ENCODE data around the gene IL16.
"Not testable (repeated sequence)": the region's sequence is repeated elsewhere in the genome, so short reads cannot be mapped to it uniquely, and the experiment has no call there.

The IL16 gene

DNA sequence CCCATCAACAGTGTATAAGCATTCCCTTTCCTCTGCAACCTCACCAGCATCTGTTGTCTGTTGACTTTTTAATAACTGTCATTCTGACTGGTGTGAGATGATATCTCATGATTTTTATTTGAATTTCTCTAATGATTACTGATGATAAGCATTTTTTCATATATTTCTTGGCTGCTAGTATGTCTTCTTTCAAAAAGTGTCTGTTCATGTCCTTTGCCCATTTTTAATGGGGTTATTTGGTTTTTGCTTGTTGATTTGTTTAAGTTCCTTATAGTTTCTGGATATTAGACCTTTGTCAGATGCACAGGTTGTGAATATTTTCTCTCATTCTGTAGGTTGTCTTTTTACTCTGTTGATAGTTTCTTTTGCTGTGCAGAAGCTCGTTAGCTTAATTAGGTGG, 11.3 kb downstream of the IL16 start:
- DNase-seq (ENCODE audit: low read depth): not testable (repeated sequence)

DNA sequence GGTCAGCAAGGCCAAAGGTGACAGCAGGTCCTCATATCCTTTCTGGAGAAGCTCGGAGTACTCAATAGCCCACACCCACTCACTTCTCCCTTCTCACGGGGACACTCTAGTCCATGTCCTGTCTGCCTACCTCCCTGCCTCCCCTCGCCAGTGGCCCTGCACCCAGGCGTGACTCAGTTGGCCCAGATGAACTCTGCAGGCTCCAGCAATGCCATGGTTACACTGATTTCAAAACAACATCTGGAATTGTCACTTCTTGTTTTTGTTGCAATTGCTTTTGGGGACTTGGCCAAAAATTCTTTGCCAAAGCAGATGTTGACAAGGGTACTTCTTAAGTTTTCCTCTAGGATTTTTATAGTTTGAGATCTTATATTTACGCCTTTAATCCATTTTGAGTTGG, 13.0 kb downstream of the IL16 start:
- no peak for DNase-seq (ENCODE audit: low read depth)

DNA sequence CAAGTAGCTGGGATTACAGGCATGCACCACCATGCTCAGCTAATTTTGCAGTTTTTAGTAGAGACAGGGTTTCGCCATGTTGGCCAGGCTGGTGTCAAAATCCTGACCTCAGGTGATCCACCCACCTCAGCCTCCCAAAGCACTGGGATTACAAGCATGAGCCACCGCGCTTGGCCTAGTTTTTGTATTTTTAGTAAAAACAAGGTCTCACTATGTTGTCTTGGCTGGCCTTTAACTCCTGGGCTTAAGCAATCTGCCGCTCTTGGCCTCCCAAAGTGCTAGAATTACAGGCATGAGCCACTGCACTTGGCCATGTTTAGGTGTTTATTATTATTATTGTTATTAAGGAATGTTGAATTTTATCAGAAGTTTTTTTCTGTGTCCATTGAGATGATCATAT, 14.7 kb downstream of the IL16 start:
- DNase-seq (ENCODE audit: low read depth): no peak

DNA sequence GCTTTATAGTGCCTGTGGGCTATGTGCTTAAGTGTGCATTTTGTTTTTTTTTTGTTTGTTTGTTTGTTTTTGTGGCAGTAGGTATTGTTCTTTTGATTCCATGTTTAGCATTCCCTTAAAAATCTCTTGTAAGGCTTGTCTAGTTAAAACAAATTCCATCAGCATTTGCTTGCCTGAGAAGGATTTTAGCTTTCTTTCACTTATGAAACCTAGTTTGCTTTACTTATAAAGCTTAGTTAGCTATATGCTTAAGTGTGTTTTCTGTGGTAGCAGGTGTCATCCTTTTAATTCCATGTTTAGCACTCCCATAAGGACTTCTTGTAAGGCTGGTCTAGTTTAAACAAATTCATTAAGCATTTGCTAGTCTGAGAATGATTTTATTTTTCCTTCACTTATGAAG, 17.3 kb downstream of the IL16 start:
- DNase-seq (ENCODE audit: low read depth): no peak

DNA sequence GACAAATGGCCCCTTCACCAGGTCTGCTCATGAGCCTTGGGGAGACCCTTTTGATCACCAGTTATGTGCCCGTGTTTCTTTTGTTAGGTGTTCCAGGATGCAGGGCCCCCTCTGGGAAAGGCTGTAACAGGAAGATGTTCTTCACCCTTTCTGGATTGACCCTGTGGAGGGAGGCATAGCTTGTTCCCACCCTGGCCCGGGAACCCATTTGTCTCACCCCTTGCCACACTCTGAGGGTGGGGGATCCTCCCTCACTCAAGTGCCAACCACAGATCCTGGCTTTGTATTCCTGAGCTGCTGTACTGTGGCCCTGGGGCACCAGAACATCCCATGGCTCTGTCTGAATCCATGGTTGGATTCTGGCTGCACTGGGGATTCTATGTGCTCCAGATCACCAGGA, 18.9 kb downstream of the IL16 start:
- no peak for DNase-seq (ENCODE audit: low read depth)

DNA sequence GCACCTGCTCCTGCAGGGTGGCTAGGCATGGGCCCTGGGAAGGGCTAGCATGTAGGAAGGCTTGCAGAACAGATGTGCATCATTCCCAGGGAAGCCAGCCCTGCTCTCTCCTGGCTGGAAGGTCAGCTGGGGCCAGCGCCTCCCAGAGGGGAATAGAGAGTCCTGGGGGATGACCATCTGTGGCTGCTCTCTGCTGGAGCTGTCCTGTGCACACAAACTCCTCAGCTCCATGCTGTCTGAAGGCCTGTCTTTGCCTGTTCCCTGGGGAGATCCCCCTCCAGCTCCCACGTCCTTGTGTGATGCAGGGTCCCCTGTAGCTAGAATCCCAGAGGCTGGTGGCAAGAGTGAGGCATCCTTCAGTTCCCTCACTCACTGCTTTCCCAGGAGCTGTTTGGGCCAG, 19.3 kb downstream of the IL16 start:
- no peak for DNase-seq (ENCODE audit: low read depth)

DNA sequence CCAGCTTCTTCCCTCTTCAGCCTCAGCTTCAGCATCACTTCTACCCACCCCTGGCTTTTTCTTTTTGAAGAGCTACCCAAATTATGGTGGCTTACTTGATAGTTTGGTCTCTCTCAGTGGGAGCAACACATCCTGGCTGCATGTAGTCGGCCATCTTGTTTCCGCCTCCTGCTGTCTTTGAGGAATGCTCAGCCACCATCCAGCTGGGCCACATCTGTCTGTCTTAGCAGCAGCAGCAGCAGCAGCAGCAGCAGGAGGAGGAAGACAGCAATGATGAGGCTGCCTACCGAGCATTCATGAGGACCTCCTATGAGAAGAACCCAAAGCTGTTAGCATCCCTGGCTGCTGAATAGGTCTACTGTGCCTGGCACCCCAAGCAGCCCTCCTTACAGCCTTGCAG, 19.7 kb downstream of the IL16 start:
- DNase-seq (ENCODE audit: low read depth): no peak

DNA sequence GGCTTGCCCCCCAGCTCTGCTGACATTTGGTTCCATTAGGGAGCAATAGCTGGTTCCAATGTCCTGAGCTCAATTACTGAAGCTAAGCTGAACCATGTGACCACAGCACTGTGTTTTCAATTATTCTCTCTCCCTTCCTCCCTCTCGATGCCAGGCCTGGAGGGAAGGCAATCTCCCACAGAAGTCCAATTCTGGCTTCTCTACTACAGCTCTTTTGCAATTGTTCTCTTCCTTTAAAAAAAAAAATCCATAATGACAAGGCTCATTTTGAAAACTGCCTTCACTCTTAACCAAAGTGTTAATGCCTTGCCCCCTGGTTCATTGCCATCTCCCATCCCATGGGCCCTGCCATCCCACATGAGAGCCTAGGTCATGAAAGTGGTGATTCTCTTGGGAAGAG, 24.8 kb downstream of the IL16 start:
- DNase-seq (ENCODE audit: low read depth): no peak

DNA sequence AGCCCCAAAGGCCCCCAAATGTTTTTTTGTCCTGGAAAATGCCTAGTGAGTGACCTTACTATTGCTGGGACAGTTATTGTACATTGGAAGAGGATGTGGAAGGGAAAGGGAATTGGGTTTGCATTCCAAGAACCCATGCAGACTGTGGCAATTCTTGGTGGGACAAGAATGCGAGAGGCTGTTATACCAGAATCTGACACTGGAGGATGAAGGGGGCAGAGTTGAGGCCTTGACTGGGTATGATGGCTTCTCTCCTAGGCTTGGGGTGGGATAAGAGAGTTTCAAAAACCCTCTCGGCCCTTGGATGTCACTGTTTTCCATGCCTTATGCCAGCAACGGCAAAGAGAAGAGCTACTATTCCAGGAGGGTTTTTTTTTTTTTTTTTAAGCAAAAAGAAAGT, 25.3 kb downstream of the IL16 start:
- DNase-seq (ENCODE audit: low read depth): no peak

DNA sequence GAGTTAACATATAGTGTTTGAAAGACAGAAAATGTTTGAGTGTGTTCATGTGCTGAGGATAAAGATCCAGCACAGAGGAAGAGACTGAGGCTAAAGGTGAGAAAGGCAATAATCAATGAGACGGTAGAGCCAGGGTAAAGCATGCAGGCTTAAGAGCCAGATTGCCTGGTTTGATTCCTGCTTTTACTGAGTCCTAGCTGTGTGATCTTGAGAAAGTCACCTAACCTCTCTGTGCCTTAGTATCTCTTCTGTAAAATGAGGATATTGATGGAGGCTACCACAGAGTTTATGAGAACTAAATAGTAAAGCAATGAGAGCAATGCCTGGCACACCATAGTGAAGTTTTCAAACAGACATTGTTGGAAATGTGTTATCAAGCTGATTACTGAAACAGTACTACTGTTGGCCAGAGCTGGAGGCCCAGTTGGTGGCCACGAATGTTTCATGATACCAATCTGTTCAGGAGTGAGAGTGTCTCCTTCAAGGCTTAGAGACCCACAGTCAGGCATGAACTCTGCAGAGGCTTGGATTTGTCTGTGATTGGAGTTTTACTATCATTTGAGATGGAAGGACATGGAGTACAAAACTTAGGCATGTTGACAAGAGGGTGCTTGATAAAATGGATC, 26.8 kb downstream of the IL16 start:
- no peak for DNase-seq (ENCODE audit: low read depth)

DNA sequence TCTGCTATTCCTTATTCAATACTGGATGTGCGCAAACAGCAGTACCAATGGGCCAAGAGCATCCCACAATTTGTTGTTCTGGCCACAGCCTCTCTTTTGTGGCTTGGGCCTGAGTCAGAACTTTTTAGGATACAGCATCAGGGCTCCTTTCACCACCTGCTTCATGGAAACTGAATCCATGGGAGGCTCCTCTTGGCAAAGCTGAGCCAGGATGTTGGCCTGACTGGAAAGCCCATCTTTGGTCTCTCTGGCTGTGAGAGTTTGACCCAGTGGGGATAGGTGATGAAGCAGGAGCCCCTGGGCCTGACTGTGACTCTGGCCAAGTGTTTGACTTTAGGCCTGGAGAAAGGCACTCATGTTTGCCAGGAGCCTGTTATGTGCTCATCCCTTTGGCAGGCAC, 27.6 kb downstream of the IL16 start:
- no peak for DNase-seq (ENCODE audit: low read depth)

DNA sequence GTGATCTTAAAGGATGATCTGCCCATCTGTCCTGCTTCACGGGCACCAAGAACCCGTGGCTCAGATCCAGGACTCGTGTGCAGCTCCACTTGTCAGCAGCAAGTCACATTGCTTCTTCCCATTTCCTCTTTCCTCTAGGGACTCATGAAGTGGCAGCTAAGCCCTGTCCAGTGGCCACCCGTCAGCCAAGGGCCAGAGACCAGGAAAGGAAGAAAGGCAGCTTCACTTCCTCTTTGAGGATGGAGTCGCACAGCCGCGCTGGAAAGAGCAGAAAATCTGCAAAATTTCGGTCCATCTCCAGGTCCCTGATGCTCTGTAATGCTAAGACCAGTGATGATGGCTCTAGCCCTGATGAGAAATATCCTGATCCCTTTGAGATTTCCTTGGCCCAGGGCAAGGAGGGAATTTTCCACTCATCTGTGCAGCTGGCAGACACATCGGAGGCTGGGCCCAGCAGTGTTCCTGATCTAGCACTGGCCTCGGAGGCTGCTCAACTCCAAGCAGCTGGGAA, 28.5 kb downstream of the IL16 start:
- DNase-seq (ENCODE audit: low read depth): no peak

DNA sequence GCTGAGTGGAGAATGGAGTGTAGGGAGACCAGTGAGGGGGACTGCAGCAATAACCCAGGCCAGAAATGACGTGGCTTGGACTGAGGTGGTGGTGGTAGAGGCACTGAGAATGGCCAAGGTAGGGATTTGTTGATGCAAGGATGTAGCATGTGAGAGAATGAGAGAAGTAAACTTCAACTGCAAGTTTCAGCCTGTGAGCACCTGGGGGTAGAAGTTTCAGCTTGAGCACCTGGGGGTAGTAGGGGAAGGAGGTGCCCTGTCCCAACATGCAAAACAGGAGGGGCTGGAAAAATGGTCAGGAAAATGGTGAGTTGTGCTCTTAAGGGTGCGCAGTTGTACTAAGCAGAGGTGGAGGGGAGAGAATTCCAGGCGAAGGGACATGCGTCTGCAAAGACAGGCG, 31.0 kb downstream of the IL16 start:
- no peak for DNase-seq (ENCODE audit: low read depth)

DNA sequence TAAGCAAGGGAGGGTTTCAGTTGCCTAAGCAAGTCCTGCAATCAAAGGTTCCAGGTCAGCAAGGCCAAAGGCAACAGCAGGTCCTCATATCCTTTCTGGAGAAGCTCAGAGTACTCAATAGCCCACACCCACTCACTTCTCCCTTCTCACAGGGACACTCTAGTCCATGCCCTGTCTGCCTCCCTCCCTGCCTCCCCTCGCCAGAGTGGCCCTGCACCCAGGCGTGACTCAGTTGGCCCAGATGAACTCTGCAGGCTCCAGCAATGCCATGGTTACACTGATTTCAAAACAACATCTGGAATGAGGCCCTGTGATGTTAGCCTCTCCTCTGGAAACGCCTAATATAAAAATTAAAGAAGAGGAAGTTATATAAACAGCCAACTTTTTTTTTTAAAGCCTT, 32.9 kb downstream of the IL16 start:
- no peak for DNase-seq (ENCODE audit: low read depth)

DNA sequence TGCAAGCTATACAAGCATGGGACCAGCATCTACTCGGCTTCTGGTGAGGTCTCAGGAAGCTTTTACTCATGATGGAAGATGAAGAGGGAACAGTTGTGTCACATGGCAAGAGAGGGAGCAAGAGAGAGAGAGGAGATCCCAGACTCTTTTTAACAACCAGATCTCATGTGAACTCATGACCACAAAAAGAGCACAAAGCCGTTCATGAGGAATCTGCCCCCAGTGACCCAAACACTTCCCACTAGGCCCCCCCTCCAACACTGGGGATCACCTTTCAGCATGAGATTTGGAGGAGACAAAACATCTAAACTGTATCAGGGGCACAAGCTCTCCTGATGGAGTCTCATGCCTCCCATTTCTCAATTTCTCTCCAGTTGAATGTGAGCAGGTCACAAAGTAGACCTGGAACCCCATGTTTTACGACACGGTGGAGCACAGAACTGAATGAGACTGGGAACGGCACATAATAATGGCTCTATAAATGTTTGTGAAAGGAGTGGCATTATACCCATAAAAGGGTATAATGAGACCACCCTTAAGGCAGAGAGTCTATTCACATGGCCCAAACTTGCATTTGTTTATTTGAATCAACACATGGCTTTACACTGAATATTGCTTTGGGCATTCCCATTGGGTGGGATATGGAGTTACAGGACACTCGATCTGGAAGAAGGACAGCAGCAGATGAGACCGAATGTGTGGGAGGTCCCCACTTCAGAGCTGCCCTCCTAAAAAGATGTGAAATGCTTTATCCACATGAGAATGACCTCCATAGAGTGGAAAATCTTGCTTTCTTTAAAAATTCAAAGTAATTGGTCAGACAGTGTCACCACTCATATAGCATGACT, 38.8 kb downstream of the IL16 start:
- DNase-seq (ENCODE audit: low read depth): no peak

DNA sequence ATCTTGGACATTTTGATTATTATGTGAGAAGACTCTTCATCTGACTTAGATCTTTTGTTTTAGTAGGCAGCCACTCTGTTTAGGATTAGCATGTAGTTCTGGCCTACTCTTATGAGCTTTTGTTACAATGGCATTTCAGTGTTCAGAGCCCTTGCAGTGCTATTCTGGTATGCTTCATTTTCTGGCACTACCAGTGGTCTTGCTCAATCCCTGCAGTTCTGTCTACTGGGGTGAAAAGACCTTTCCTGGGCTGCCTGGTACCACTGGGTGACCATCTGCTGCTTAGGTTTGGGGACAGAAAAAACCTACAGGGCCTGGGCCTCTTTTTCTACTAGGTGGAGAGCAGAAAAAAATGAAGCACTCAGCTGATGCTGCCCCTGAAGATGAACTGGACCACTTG, 42.5 kb downstream of the IL16 start:
- no peak for DNase-seq (ENCODE audit: low read depth)

DNA sequence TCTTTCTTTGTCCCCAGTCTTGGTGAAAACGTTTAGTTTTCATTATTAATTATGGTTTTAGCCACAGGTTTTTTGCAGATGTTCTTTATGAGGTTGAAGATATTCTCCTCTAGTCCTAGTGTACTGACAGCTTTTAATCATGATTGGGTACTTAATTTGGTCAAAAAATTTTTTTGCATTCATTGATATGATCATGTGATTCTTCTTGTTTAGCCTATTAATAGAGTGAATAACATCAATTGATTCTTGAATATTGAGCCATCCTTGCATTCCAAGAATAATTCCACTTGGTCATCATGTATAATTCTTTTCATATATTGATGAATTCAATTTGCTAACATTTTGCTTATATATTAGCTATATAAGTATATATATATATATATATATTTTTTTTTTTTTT, 46.1 kb downstream of the IL16 start:
- no peak for DNase-seq (ENCODE audit: low read depth)

DNA sequence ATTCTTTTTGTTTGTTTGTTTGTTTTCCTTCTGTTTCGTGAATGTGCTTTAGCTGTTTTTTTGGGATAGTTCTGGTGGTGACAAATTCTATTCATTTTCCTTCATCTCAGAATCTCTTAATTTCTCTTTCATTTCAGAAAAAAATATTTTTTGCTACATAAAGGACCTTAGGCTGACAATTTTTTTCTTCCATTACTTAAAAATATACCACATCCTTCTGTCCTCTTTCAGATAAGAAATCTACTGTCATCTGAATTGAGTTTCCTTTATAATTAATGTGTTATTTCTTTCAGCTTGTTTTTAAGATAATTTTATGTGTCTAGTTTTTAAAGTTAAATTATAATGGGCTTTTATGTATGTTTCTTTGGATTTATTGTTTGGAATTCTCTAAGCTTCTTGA, 47.6 kb downstream of the IL16 start:
- no peak for DNase-seq (ENCODE audit: low read depth)

DNA sequence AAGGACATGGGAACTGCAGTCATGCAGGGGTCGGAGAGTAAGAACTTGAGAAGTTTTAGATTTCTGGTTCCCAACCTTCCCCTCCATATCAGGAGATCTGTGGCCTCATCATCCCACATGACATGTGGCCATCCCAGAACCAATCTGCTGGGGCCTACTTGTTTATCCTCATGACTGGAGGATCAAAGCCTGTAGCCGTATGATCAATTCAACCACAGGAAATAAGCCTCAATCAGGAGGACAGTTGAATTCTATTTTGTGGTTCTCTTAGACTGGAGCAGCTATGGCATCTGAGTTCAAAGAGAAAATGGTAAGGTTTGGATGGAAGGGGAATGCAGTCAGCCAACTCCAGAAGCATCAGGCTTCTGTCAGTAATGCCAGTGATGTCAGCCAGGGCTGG, 57.2 kb downstream of the IL16 start:
- no peak for DNase-seq (ENCODE audit: low read depth)

DNA sequence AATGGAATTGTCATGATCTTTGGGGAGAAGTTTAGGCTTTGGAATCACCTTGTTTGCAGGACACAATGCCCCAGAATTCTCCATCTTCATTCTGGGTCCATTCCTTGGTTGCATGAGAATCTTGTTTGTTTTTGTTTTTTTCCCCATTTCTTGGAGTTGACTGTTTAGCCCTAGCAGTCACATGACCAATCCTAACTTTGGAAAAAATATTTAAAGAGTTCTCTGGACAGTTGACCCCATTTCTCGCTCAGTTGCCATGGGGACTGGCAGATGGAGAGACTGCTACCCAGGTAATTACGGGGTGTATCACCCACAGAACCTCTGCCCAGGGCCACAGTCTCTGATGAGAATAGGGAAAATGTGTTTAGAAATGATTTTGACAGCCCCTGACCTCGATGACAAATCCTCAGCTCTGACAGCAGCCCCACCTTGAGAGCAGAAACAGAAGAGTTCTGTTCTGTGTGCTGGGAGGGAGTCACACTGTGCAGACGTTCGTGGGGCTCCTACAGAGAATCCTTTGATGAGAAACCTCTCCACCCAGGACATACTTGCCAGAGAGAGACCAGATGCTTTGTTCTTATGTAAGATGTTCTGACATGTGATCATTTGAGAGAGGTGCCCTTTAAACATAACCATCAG, 57.7 kb downstream of the IL16 start:
- DNase-seq (ENCODE audit: low read depth): no peak

DNA sequence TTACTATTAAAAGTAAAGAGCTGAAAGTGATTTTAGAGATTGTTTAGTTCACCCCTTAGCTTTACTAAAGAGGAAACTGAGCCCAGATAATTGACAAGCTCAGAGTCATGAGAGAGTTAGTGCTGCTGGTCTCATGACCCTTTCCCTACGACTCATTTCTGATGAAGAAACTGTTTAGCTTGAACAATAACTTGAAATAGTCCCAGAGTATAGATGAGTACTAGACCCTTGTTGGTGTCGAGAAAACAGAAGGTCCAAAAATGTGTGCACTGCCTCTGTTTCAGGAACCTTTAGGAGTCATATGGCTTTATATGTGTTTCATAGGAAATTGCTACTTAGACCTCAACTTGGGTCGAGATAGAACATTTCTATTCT, 58.2 kb downstream of the IL16 start:
- no peak for DNase-seq (ENCODE audit: low read depth)

DNA sequence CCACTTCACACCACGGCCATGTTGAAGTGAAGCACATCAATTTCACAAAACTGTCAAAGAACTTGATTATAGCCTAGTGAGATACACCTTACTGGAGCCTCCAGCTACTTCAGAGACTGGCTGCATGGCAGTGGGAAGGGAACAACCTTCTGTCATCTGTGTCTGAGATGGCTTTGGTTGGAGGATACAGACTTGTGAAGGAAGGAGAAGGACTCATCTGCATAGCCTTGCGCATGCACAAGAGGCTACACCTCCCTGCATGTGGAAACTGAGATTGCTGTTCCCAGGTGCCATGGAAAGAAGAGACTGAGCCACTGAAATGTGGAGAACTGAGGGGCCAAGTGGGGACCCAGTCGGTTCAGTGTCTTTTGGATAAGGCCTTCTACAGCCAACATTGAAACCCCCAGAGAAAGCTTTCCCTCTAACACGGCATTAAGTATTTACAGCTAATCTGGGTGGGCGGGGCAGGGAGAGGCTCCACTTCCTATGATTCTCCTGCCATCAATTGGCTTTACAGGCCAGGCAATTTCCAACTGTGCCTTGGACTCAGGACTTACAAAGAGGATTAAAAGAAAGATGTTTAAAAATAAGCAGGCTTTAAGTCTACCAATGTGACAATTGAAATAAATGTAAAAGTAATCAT, 58.8 kb downstream of the IL16 start:
- no peak for DNase-seq (ENCODE audit: low read depth)

DNA sequence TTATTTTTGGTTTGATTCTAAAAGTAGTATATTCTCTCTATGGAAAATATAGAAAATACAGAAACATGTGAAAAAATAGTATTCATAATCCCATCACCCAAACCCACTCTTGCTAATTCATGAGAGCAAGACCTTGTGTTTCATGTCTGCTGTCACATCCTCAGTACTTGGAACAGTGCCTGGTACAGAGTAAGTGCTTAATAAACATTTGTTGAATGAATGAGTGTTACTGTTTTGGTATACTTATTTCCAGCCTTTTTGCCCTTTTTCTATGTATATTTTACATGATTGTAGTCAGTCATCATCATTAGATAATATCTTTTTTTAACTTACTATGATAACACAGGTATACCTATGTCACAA, 59.3 kb downstream of the IL16 start:
- no peak for DNase-seq (ENCODE audit: low read depth)

All from activated T-cell treated with anti-CD3 and anti-CD28 coated beads for 48 hours (primary cell).